SK-N-MC (cell line): ENCODE data around the gene UXS1.

Source experiments
- EZH2 ChIP-seq: fragments of 200-600 bp; sonication (generic); IDR thresholded peaks from one replicate; pipeline ENCODE4 v1.6.1; 2017; ENCODE audit warnings: antibody characterized with exemption
- FOXP2 ChIP-seq: optimal IDR thresholded peaks from 2 replicates; pipeline ENCODE3; 2011; ENCODE audit warnings: mild to moderate bottlenecking, moderate library complexity; ENCODE audit not compliant: insufficient read depth; ENCODE audit errors: extremely low read length, control extremely low read depth
- POLR2AphosphoS5 ChIP-seq: IDR thresholded peaks from 2 replicates; pipeline ENCODE4 v1.6.1; 2012; ENCODE audit warnings: mild to moderate bottlenecking, low read depth, low read length, borderline replicate concordance

GRCh38 chr2:106053581-106053980 lies 140.5 kb downstream of the UXS1 start:
- no peak for TF ChIP-seq EZH2
- TF ChIP-seq POLR2AphosphoS5: no peak
- no peak for TF ChIP-seq FOXP2
